GM18951 (cell line): ENCODE measurements around the gene ESPNL.
A peak's percentile ranks its signal among the peaks of the same experiment; 100 is the strongest.

Experiments used
- POLR2A ChIP-seq: IDR thresholded peaks from 4 replicates; pipeline ENCODE4 v1.6.1; 2011; ENCODE audit warnings: mild to moderate bottlenecking; ENCODE audit not compliant: insufficient read length, insufficient read depth; ENCODE audit errors: extremely low read depth
- in situ Hi-C: fragments of 300-500 bp; cut with MboI; formaldehyde crosslinking; loops from one replicate; pipeline ENCODE4 v1.12.0; 2022; ENCODE audit warnings: low sequenced_read_pairs, mixed read lengths, inconsistent platforms; ENCODE audit not compliant: unreplicated experiment

The ESPNL gene

GRCh38 chr2:238097201-238097987 lies 2.7 kb upstream of the ESPNL start:
- in situ Hi-C loops: no loop called here
- TF ChIP-seq POLR2A: no peak

DNA sequence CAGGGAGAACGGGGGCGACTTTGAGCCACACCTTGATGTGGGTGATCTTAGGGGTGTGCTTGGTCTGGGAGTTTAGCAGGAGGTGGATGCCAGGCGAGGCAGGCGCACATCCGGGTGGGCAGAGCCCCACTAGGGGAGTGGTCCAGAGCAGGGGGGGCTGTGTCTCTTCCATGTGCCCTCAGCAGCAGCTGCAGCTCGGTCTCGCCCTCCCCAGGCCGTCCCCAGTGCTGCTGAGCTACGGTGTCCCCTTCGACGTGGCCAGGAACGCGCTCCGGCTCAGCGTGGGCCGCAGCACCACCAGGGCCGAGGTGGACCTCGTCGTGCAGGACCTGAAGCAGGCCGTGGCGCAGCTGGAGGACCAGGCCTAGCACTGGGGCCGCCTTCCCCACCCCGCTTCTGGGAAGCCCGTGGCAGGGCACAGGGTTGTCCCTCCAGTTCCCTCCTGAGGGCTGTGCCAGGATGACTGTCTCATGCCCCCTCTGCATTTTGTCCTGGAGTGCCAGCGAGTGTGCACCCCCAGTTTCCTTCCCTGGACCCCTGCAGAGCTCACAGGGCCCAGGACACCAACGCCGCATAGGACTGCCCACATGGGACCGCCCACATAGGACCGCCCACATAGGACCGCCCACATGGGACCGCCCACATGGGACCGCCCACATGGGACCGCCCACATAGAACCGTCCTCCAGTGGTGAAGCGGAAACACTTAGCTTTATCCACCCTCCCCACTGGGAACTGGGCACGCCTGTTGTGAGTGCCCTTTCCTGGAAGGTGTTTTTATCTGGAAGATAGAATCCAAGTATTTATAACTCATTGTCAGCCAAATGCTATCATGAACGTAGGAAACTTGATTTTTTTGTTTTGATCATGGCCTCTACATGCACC lies 1.9 kb upstream of the ESPNL start:
- in situ Hi-C loops: no loop called here
- TF ChIP-seq POLR2A: peak; percentile 31

DNA sequence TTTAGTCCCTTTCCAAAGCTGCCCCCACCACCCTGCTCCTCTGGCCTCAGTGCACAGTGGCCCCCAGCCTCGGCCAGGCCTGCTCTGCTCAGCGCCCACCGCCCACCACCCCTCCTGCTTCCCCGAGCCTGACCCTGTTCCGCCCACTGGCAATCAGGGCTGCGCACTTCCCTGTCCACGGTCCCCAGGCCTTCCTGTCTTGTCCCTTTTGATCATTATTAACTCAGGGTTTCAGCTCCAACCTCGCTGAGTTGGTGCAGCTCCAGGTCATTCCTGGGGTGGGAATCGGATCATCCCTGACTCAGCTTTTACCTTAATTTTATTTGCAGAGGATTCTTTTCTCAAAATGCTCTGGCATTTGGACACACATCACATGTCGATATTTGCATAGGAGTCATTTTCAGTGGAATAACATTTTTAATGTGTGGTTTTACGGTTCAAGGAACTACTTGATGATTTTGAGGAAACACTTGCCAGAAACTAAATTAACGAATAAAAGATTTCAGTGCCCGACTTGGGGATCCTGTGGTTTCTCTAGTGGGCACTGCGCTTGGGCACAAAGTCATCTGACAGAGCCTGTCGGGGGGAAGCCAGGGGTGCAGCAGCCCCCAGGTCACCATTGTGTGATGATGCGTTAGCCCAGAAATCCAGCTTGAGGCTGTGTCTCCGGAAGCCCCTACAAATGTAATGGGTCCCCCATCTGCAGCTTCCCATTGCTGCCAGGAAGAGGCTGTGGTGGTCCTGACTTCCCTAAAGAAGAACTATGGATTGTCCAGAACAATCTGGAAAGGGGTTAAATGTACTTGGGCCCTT lies 1.0 kb upstream of the ESPNL start:
- no peak for TF ChIP-seq POLR2A
- in situ Hi-C loops: no loop called here

DNA sequence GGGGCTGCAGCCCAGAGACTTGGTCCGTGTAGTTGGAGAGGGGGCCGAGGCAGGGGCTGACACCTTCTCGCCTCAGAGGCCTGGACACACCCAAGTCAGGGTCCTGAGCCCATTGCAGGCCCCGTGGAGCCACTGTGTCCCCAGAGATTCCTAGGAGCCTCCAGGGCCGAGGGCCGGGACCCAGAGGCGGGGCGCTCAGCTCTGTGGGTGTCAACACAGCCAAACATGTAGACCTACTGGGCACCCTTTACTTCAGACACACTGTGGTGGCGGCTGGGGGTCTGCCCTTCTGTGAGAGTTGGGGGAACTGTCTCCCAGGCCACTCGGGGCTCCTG lies 459 bp upstream of the ESPNL start:
- no peak for TF ChIP-seq POLR2A
- in situ Hi-C loops: no loop called here

- no peak for TF ChIP-seq POLR2A
- in situ Hi-C loops: no loop called here
Measured at GRCh38 chr2:238100821-238101771, 956 bp downstream of the ESPNL start.

DNA sequence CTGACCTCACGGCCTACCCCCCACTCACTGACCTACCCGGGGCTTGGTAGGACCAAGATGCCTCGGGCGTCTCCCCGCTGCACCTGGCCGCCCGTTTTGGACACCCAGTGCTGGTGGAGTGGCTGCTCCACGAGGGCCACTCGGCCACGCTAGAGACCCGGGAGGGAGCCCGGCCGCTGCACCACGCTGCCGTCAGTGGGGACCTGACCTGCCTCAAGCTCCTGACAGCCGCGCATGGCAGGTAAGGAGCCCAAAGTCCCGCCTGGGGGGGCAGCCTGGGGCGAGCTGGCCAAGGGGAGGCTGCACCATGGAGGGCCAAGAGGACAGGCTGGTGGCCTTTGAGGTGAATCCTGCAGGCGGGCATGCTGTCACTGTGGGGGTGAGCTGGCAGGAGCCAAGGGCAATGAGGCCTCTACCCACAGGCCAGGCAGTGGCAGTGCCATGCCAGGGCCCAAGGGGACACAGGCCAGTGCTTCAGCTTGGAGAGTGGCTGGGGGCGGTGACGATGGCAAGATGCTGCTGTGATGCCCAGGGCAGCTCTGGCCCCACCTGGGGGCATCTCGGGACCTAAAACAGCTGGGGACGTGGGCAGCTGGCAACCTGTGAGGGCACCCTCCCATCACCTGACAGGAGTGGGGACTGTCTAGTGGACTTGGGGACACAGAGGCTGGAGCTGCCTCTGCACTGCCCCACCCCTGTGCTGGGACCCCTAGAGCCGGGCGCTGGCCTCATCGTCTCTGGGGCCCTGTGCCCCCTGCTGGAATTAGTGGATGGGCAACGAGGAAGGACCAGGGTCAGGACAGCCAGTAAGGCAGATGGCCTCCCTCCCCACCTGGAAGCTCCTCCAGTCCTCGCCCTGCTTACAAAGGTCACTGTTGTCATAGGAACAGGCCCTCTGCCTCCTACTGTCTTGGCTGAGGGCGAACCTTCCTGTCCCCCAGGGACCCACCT lies 2.0 kb downstream of the ESPNL start:
- TF ChIP-seq POLR2A: no peak
- in situ Hi-C loops: no loop called here

- TF ChIP-seq POLR2A: no peak
- in situ Hi-C loops: no loop called here
Measured at GRCh38 chr2:238102865-238103264, 2.7 kb downstream of the ESPNL start.

DNA sequence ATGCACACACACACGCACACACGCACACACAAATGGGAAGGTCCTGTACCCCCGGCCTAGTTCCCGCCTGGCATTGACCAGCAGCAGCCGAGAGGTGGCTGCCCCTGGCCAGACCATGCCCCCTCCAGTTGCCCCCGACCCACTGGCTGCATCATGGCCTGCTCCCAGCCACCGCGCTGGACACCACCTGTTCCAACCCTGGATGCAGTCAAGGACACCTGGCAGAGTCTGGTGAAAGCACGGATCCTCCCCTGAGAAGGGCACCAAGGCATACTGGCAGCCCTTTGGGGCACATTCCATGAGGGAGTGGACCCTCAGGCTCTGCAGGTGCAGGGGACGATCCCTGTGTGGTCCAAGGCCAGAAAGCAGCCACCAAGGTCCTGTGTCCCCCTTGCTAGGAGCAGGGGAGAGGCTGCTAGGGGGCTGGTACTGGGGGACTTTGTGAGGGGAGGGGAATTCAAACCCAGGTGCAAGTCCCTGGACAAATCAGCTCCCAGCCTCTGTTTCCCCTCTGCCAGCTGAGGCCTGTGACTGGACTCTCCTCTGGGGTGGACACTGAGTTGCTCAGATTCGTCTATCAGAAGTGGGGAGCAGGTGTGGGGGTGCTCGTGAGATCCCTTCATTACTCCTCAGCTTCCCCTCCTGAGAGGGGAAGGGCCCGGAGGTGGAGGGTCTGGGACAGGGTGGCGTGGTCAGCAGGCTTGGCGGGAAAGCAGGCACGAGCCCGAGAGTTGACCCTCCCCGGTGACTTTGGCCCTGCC lies 3.5 kb downstream of the ESPNL start:
- in situ Hi-C loops: no loop called here
- TF ChIP-seq POLR2A: no peak

GRCh38 chr2:238104226-238104690 lies 4.1 kb downstream of the ESPNL start:
- no peak for TF ChIP-seq POLR2A

GRCh38 chr2:238104691-238105371 lies 4.7 kb downstream of the ESPNL start:
- no peak for TF ChIP-seq POLR2A
- in situ Hi-C loops: no loop called here

More at GRCh38 chr2:238104226-238104690, 4.1 kb downstream of the ESPNL start:
- in situ Hi-C loops: no loop called here
